ENCODE measurements around the gene MRPL48.

DNA sequence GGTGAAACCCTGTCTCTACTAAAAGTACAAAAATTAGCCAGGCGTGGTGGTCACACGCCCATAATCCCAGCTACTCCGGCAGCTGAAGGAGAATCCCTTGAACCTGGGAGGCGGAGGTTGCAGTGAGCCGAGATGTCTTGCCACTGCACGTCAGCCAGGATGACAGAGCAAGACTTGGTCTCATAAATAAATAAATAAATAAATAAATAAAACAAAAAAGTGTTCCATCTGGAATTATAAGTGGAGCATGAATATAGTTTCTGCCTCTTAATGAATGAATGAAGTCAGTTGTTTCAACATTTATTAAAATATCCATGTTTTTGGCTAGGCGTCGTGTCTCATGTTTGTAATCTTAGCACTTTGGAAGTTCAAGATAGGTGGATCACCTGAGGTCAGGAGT lies 27.1 kb downstream of the MRPL48 start:
- TF ChIP-seq POLR2A (IDR thresholded peaks at IDR 0.05) = no peak
- TF ChIP-seq, protein P1, sequence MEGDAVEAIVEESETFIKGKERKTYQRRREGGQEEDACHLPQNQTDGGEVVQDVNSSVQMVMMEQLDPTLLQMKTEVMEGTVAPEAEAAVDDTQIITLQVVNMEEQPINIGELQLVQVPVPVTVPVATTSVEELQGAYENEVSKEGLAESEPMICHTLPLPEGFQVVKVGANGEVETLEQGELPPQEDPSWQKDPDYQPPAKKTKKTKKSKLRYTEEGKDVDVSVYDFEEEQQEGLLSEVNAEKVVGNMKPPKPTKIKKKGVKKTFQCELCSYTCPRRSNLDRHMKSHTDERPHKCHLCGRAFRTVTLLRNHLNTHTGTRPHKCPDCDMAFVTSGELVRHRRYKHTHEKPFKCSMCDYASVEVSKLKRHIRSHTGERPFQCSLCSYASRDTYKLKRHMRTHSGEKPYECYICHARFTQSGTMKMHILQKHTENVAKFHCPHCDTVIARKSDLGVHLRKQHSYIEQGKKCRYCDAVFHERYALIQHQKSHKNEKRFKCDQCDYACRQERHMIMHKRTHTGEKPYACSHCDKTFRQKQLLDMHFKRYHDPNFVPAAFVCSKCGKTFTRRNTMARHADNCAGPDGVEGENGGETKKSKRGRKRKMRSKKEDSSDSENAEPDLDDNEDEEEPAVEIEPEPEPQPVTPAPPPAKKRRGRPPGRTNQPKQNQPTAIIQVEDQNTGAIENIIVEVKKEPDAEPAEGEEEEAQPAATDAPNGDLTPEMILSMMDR (IDR thresholded peaks at IDR 0.05) = no peak
